H9 (cell line): ENCODE measurements around the gene OR2B2. TPM values are rescaled to one million over a fixed set of nuclear protein-coding genes. Genes with fewer than 3 reads are reported as not detected.

Source experiments
- DNase-seq: peaks from one replicate; pipeline ENCODE4 v3.0.0-alpha.2; 2017
- H2AFZ ChIP-seq: one replicate; pipeline ENCODE4 v1.6.1; 2013; ENCODE audit warnings: mild to moderate bottlenecking, low read length, control low read depth, moderate library complexity
- H2AK5ac ChIP-seq: 2 replicates; pipeline ENCODE4 v1.6.1; 2013; ENCODE audit warnings: low read length, control low read depth, mixed read lengths; ENCODE audit not compliant: insufficient read length
- H2BK120ac ChIP-seq: one replicate; pipeline ENCODE4 v1.6.1; 2013; ENCODE audit warnings: low read depth, mild to moderate bottlenecking, low read length, control low read depth, inconsistent platforms; ENCODE audit not compliant: poor library complexity, severe bottlenecking
- H2BK12ac ChIP-seq: 2 replicates; pipeline ENCODE4 v1.6.1; 2013; ENCODE audit warnings: low read length, control low read depth, mixed read lengths, low read depth; ENCODE audit not compliant: insufficient read length
- H2BK15ac ChIP-seq: 2 replicates; pipeline ENCODE4 v1.6.1; 2013; ENCODE audit warnings: low read depth, low read length, control low read depth
- H2BK20ac ChIP-seq: one replicate; pipeline ENCODE4 v1.6.1; 2013; ENCODE audit warnings: low read depth, mild to moderate bottlenecking, low read length, control low read depth, inconsistent platforms; ENCODE audit not compliant: poor library complexity, severe bottlenecking
- H2BK5ac ChIP-seq: 2 replicates; pipeline ENCODE4 v1.6.1; 2013; ENCODE audit warnings: low read length, control low read depth, mixed read lengths; ENCODE audit not compliant: insufficient read length
- H3K14ac ChIP-seq: 2 replicates; pipeline ENCODE4 v1.6.1; 2013; ENCODE audit warnings: low read length, control low read depth; ENCODE audit not compliant: insufficient read depth
- H3K18ac ChIP-seq: 2 replicates; pipeline ENCODE4 v1.6.1; 2013; ENCODE audit warnings: low read depth, mild to moderate bottlenecking, mixed read lengths, low read length, control low read depth; ENCODE audit not compliant: insufficient read length
- H3K23ac ChIP-seq: 2 replicates; pipeline ENCODE4 v1.6.1; 2013; ENCODE audit warnings: low read length, control low read depth, mixed read lengths, low read depth; ENCODE audit not compliant: insufficient read length
- H3K23me2 ChIP-seq: 2 replicates; pipeline ENCODE4 v1.6.1; 2013; ENCODE audit warnings: low read depth, mild to moderate bottlenecking, mixed read lengths, low read length, control low read depth; ENCODE audit not compliant: insufficient read length, poor library complexity, severe bottlenecking
- H3K27ac ChIP-seq: 2 replicates; pipeline ENCODE4 v1.5.1; 2013; ENCODE audit warnings: low read length, control low read depth, mixed read lengths, low read depth; ENCODE audit not compliant: insufficient read length
- H3K27me3 ChIP-seq: 2 replicates; pipeline ENCODE4 v1.6.1; 2013; ENCODE audit warnings: low read length, control low read depth, inconsistent platforms; ENCODE audit not compliant: insufficient read depth
- H3K4ac ChIP-seq: 2 replicates; pipeline ENCODE4 v1.6.1; 2013; ENCODE audit warnings: low read depth, mild to moderate bottlenecking, control low read depth, inconsistent platforms, low read length, moderate library complexity
- H3K4me1 ChIP-seq: 2 replicates; pipeline ENCODE4 v1.6.1; 2013; ENCODE audit warnings: low read length, control low read depth, inconsistent platforms; ENCODE audit not compliant: insufficient read depth
- H3K4me2 ChIP-seq: 2 replicates; pipeline ENCODE4 v1.6.1; 2013; ENCODE audit warnings: low read length, control low read depth, mixed read lengths; ENCODE audit not compliant: insufficient read length, insufficient read depth
- H3K56ac ChIP-seq: 2 replicates; pipeline ENCODE4 v1.6.1; 2013; ENCODE audit warnings: low read depth, mild to moderate bottlenecking, mixed read lengths, low read length, control low read depth; ENCODE audit not compliant: insufficient read length
- H3K79me1 ChIP-seq: 2 replicates; pipeline ENCODE4 v1.6.1; 2013; ENCODE audit warnings: low read depth, mild to moderate bottlenecking, moderate library complexity, low read length, control low read depth, inconsistent platforms; ENCODE audit not compliant: insufficient read depth, poor library complexity, severe bottlenecking
- H3K79me2 ChIP-seq: 2 replicates; pipeline ENCODE4 v1.6.1; 2013; ENCODE audit warnings: low read length, control low read depth, inconsistent platforms; ENCODE audit not compliant: insufficient read depth
- H3K9ac ChIP-seq: 2 replicates; pipeline ENCODE4 v1.6.1; 2013; ENCODE audit warnings: low read length, control low read depth, mixed read lengths; ENCODE audit not compliant: insufficient read length; ENCODE audit errors: extremely low read depth
- H3K9me3 ChIP-seq: one replicate; pipeline ENCODE4 v1.6.1; 2013; ENCODE audit warnings: low read depth, low read length, inconsistent platforms; ENCODE audit not compliant: control insufficient read depth
- H3T11ph ChIP-seq: one replicate; pipeline ENCODE4 v1.6.1; 2013; ENCODE audit warnings: mild to moderate bottlenecking, low read length, control low read depth, inconsistent platforms
- H4K20me1 ChIP-seq: one replicate; pipeline ENCODE4 v1.6.1; 2013; ENCODE audit not compliant: control insufficient read depth, insufficient read length, insufficient read depth
- H4K5ac ChIP-seq: 2 replicates; pipeline ENCODE4 v1.6.1; 2013; ENCODE audit warnings: low read depth, mild to moderate bottlenecking, mixed read lengths, low read length, control low read depth; ENCODE audit not compliant: insufficient read length
- H4K8ac ChIP-seq: replicated peaks from 2 replicates; pipeline ENCODE4 v1.6.1; 2013; ENCODE audit warnings: low read length, control low read depth, mixed read lengths, low read depth; ENCODE audit not compliant: insufficient read length
- H4K91ac ChIP-seq: 2 replicates; pipeline ENCODE4 v1.6.1; 2013; ENCODE audit warnings: low read depth, mild to moderate bottlenecking, moderate library complexity, mixed read lengths, low read length, control low read depth; ENCODE audit not compliant: insufficient read length
- H3K27ac Mint-ChIP-seq, 3 experiments: 2 replicates in 2 of 3; 3 replicates in 1 of 3; pipeline ENCODE4 v1.8.0; 2020 to 2021; ENCODE audit warnings: mixed read lengths in 3 of 3, mild to moderate bottlenecking in 1 of 3, moderate library complexity in 1 of 3
- H3K27me3 Mint-ChIP-seq: 2 replicates; pipeline ENCODE4 v1.8.0; 2021; ENCODE audit warnings: low read depth, mild to moderate bottlenecking, moderate library complexity, mixed read lengths
- H3K36me3 Mint-ChIP-seq, 3 experiments: 2 replicates in 2 of 3; 3 replicates in 1 of 3; pipeline ENCODE4 v1.8.0; 2020 to 2021; ENCODE audit warnings: low read depth in 3 of 3, mixed read lengths in 3 of 3; ENCODE audit not compliant: insufficient read depth in 1 of 3
- H3K4me1 Mint-ChIP-seq, 2 experiments: 2 replicates each; pipeline ENCODE4 v1.8.0; 2020; ENCODE audit warnings: mixed read lengths in 2 of 2
- H3K4me3 Mint-ChIP-seq, 2 experiments: 2 replicates in 1 of 2; 3 replicates in 1 of 2; pipeline ENCODE4 v1.8.0; 2020 to 2021; ENCODE audit warnings: mild to moderate bottlenecking in 2 of 2, mixed read lengths in 2 of 2, moderate library complexity in 1 of 2
- H3K9me3 Mint-ChIP-seq, 2 experiments: 2 replicates in 1 of 2; 3 replicates in 1 of 2; pipeline ENCODE4 v1.8.0; 2020; ENCODE audit warnings: mild to moderate bottlenecking in 2 of 2, mixed read lengths in 2 of 2, moderate library complexity in 1 of 2
- WGBS: extraction: QIAGEN DNeasy Blood & Tissue Kit; methylation state at CpG from one replicate; pipeline ENCODE4 v1.1.7; 2013; ENCODE audit warnings: missing lambda C conversion rate, low lambda C conversion rate, mixed read lengths; ENCODE audit not compliant: insufficient read length; ENCODE audit errors: extremely low coverage; 5-methylcytosine and 5-hydroxymethylcytosine counted together
- total RNA-seq: library from RNA; stranded (reverse); gene quantifications from 2 replicates; pipeline ENCODE4 v1.2.1, GENCODE V29; 2021
- TF ChIP-seq, protein P1 (sequence below): fragments of 200-600 bp; sonication (generic); conservative IDR thresholded peaks from 3 replicates; pipeline ENCODE4 v1.8.0; 2021; ENCODE audit warnings: antibody characterized with exemption, mild to moderate bottlenecking

OR2B2 gene
- total RNA-seq, 1 experiment from 2014 or later = not detected

- Histone ChIP-seq H2AK5ac (no peak overlapping the region), H3K9ac (no peak overlapping the region), H2BK15ac (no peak overlapping the region), H2BK120ac (no peak overlapping the region), H2AFZ (no peak overlapping the region), H2BK12ac (no peak overlapping the region), H3K18ac (peak overlapping the region; percentile 33), H3K23me2 (peaks cover 21% of the 10 kb centered on the region), H4K5ac (no peak overlapping the region), H4K91ac (no peak overlapping the region), H3K14ac (no peak overlapping the region), H3T11ph (peak overlapping the region; percentile 20), H3K79me1 (no peaks in the 10 kb centered on the region), H3K4me1 (peaks cover 2% of the 10 kb centered on the region), H3K27ac (peak overlapping the region; percentile 83), H3K4ac (no peak overlapping the region), H3K79me2 (no peaks in the 10 kb centered on the region), H3K56ac (no peak overlapping the region), H3K9me3 (no peaks in the 10 kb centered on the region), H3K4me2 (no peak overlapping the region), H4K8ac (no peak overlapping the region), H3K23ac (no peak overlapping the region), H2BK20ac (no peak overlapping the region), H3K27me3 (no peaks in the 10 kb centered on the region), H4K20me1 (no peaks in the 10 kb centered on the region), H2BK5ac (no peak overlapping the region)
- WGBS = no CpG with 5 or more reads among the region's 9 CpGs
- peak overlapping the region in 2 of 3 experiments; percentile 91 to 96; a peak in 5 of 7 replicates for H3K27ac Mint-ChIP-seq
- H3K4me3 Mint-ChIP-seq = peak overlapping the region in 1 of 2 experiments; percentile 44; a peak in 3 of 5 replicates
- TF ChIP-seq, protein P1, sequence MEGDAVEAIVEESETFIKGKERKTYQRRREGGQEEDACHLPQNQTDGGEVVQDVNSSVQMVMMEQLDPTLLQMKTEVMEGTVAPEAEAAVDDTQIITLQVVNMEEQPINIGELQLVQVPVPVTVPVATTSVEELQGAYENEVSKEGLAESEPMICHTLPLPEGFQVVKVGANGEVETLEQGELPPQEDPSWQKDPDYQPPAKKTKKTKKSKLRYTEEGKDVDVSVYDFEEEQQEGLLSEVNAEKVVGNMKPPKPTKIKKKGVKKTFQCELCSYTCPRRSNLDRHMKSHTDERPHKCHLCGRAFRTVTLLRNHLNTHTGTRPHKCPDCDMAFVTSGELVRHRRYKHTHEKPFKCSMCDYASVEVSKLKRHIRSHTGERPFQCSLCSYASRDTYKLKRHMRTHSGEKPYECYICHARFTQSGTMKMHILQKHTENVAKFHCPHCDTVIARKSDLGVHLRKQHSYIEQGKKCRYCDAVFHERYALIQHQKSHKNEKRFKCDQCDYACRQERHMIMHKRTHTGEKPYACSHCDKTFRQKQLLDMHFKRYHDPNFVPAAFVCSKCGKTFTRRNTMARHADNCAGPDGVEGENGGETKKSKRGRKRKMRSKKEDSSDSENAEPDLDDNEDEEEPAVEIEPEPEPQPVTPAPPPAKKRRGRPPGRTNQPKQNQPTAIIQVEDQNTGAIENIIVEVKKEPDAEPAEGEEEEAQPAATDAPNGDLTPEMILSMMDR = no peak
- H3K36me3 Mint-ChIP-seq = no peaks in the 10 kb centered on the region
- peaks cover 35 to 48% of the 10 kb centered on the region in 2 experiments for H3K4me1 Mint-ChIP-seq
- no peaks in the 10 kb centered on the region; a peak in 1 of 5 replicates for H3K9me3 Mint-ChIP-seq
- no peak for DNase-seq
- H3K27me3 Mint-ChIP-seq = peaks cover 10% of the 10 kb centered on the region; the same call in 1 of the 2 replicates
These were observed 41.8 kb downstream of the OR2B2 start for GRCh38 chr6:27870291-27870870.
